Esophagus muscularis mucosa (tissue), 4 donors: Measurements from ENCODE around the gene GRIK5. TPM values are rescaled to one million over a fixed set of nuclear protein-coding genes. Genes with fewer than 3 reads are reported as not detected.

Source experiments
- DNase-seq: peaks from one replicate; pipeline ENCODE4 v3.0.0-alpha.2; 2017; ENCODE audit errors: extremely low spot score
- H3K27ac ChIP-seq, 4 donors: fragments of 200-600 bp; sonication (generic); replicated peaks in 1 of 4; 1 replicate in 3 of 4; 2 replicates in 1 of 4; pipeline ENCODE4 v1.5.1; 2016 to 2019; ENCODE audit warnings: mild to moderate bottlenecking in 1 of 4
- H3K27me3 ChIP-seq, 4 donors: fragments of 200-600 bp; sonication (generic); one replicate each; pipeline versions ENCODE4 v1.5.1 to v1.6.0; 2016 to 2019
- H3K36me3 ChIP-seq, 4 donors: fragments of 200-600 bp; sonication (generic); one replicate each; pipeline ENCODE4 v1.5.1; 2016 to 2019
- H3K4me1 ChIP-seq, 4 donors: fragments of 200-600 bp; sonication (generic); one replicate each; pipeline ENCODE4 v1.5.1; 2016 to 2019
- H3K4me3 ChIP-seq, 4 donors: fragments of 200-600 bp; sonication (generic); 1 replicate in 2 of 4; 2 replicates in 2 of 4; pipeline ENCODE4 v1.5.1; 2016 to 2019; ENCODE audit warnings: mild to moderate bottlenecking in 4 of 4, moderate library complexity in 1 of 4
- H3K9me3 ChIP-seq, 4 donors: fragments of 200-600 bp; sonication (generic); 1 replicate in 3 of 4; 2 replicates in 1 of 4; pipeline ENCODE4 v1.5.1; 2016 to 2019
- EP300 ChIP-seq: sonication (generic); formaldehyde crosslinking; IDR thresholded peaks from one replicate; pipeline ENCODE4 v1.6.1; 2017; ENCODE audit warnings: antibody characterized with exemption
- POLR2A ChIP-seq: fragments of 450-650 bp; IDR thresholded peaks from one replicate; pipeline ENCODE4 v1.6.1; 2017; ENCODE audit warnings: antibody characterized with exemption, moderate library complexity, mild to moderate bottlenecking, low read depth
- POLR2AphosphoS5 ChIP-seq, 2 donors: sonication (generic); formaldehyde crosslinking; IDR thresholded peaks; one replicate each; pipeline ENCODE4 v1.6.1; 2017; ENCODE audit warnings: antibody characterized with exemption in 2 of 2
- WGBS: methylation state at CpG from one replicate; pipeline ENCODE4 v1.1.5; 2018; 5-methylcytosine and 5-hydroxymethylcytosine counted together
- intact Hi-C: fragments of 100-400 bp; cut with DNase I; formaldehyde crosslinking; loops from one replicate; pipeline ENCODE4 v1.15.1; 2023
- total RNA-seq, 4 donors: library from RNA; depleted of rRNA; stranded (reverse); fragments of >200 nt; gene quantifications; one replicate each; pipeline versions ENCODE4 v1.1.0 to v1.2.1, GENCODE V29; 2016
- TF ChIP-seq, protein P1 (sequence below), 3 experiments: fragments of 200-600 bp in 2 of 3; fragments of 450-650 bp in 1 of 3; sonication (generic) in 2 of 3; IDR thresholded peaks; one replicate each; pipeline ENCODE4 v1.5.1; 2017 to 2019; ENCODE audit warnings: antibody characterized with exemption in 3 of 3, mild to moderate bottlenecking in 2 of 3, moderate library complexity in 1 of 3

The GRIK5 gene
- total RNA-seq, 4 donors from 2014 or later, result 8.6 to 27.6 (median 13.8) TPM

DNA sequence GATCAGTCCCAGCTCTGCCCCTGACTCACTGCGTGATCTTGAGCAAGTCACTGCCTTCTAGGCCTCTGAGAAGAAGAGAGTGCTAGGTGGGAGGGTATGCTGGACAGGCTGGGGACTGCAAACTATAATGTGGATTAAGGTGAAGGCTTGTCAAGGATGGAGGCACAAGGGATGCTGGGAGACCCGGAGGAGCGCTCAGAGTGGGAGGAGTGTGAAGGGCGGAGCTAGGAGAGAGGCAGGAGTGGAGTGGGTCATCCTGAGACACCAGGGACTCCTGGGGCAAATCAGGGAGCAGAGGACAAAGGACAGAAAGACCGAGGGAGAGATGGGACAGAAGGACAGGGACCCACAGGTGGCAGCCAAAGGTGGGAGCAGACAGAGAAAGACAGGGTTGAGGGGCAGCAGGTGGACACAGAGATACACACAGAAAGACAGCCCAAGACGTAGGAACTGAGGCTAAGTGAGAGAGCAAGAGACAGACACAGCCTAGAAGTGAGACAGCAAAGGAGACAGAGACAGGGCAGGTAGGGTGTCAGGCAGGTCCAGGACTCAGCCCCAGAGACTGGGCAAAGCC is 2.6 kb downstream of the GRIK5 start:
- H3K27me3 ChIP-seq, result peaks cover 0 to 21% (median 0%) of the 10 kb centered on the region in 4 donors
- peak overlapping the region in 1 of 4 donors; percentile 77 for H3K27ac ChIP-seq
- no peak for DNase-seq
- peaks cover 0 to 36% (median 16%) of the 10 kb centered on the region in 4 donors for H3K36me3 ChIP-seq
- H3K4me3 ChIP-seq, result no peak overlapping the region
- H3K9me3 ChIP-seq, result no peaks in the 10 kb centered on the region
- peaks cover 2 to 43% (median 31%) of the 10 kb centered on the region in 4 donors for H3K4me1 ChIP-seq
- 78% methylated on average over 6 of the region's 6 CpGs for WGBS
- TF ChIP-seq POLR2AphosphoS5 (IDR thresholded peaks at IDR 0.05) (no peak), POLR2A (no peak), EP300 (no peak)
- TF ChIP-seq, protein P1, sequence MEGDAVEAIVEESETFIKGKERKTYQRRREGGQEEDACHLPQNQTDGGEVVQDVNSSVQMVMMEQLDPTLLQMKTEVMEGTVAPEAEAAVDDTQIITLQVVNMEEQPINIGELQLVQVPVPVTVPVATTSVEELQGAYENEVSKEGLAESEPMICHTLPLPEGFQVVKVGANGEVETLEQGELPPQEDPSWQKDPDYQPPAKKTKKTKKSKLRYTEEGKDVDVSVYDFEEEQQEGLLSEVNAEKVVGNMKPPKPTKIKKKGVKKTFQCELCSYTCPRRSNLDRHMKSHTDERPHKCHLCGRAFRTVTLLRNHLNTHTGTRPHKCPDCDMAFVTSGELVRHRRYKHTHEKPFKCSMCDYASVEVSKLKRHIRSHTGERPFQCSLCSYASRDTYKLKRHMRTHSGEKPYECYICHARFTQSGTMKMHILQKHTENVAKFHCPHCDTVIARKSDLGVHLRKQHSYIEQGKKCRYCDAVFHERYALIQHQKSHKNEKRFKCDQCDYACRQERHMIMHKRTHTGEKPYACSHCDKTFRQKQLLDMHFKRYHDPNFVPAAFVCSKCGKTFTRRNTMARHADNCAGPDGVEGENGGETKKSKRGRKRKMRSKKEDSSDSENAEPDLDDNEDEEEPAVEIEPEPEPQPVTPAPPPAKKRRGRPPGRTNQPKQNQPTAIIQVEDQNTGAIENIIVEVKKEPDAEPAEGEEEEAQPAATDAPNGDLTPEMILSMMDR (IDR thresholded peaks at IDR 0.05), result no peak
- intact Hi-C loops, result no loop called here

DNA sequence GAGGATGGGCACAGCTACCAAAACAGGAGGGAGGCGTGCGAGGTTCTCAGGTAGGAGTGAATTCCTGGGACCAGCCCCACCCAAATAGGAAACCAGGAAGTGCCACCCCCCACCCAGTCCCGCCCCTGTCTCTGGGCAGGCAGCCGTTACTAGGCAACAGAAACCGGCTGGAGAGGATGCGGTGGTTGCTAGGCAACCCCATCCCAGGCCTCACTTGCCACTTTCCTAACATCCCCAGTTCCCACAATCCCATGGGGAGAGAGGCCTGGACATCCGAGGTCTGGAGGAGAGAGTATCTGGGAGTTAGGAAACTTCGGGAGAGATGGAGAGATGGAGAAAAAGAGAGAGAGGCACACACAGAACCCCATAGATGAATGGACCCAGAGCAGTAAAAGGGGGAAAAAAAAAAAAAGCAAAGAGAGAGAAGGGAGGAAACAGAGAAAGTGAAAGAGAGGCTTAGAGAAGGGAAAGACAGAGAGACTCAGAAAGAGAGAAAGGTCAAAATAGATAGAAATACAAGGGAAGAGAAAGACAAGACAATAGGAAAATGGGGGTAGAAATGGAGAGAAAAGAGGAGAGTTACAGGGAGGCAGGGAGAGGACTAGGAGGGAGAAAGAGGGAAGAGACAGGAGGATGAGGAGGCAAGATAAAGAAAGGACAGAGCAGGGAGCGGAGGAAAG is 3.8 kb downstream of the GRIK5 start:
- Histone ChIP-seq H3K4me1 (peaks cover 2 to 43% (median 31%) of the 10 kb centered on the region in 4 donors), H3K27me3 (peaks cover 0 to 21% (median 0%) of the 10 kb centered on the region in 4 donors), H3K4me3 (no peak overlapping the region), H3K27ac (no peak overlapping the region), H3K36me3 (peaks cover 0 to 48% (median 18%) of the 10 kb centered on the region in 4 donors), H3K9me3 (no peaks in the 10 kb centered on the region)
- 60% methylated on average over 8 of the region's 9 CpGs for WGBS
- no peak for TF ChIP-seq POLR2A
- TF ChIP-seq POLR2AphosphoS5 (IDR thresholded peaks at IDR 0.05), result no peak
- TF ChIP-seq EP300, result no peak
- TF ChIP-seq, protein P1 (IDR thresholded peaks at IDR 0.05), result no peak
- no peak for DNase-seq
- intact Hi-C loops, result no loop called here

DNA sequence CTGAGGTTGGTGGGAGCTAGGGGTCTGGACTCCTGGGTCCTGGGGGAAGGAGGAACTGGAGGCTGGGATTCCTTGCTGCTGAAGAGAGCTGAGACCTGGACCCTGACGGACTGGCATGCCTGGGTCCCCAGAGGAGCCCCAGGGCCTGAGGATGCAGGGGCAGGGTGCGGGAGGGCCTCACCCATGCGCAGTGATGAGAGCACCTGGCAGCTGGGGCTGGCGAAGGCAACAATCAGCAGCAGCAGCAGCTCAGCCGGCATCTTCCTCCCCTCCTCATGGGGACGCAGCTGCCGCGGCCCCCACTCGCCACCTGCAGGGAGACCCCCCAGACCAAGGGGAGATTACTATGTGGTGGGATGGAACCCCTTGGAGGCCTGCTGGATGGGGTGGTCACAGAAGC is 4.5 kb downstream of the GRIK5 start:
- no peak for DNase-seq
- Histone ChIP-seq H3K27me3 (peaks cover 0 to 21% (median 0%) of the 10 kb centered on the region in 4 donors), H3K4me1 (peaks cover 2 to 39% (median 27%) of the 10 kb centered on the region in 4 donors), H3K9me3 (no peaks in the 10 kb centered on the region), H3K36me3 (peaks cover 0 to 52% (median 18%) of the 10 kb centered on the region in 4 donors), H3K4me3 (no peak overlapping the region), H3K27ac (no peak overlapping the region)
- intact Hi-C loops, result no loop called here
- no CpG with 5 or more reads among the region's 9 CpGs for WGBS
- no peak for TF ChIP-seq EP300
- no peak for TF ChIP-seq POLR2AphosphoS5 (IDR thresholded peaks at IDR 0.05)
- TF ChIP-seq, protein P1 (IDR thresholded peaks at IDR 0.05), result no peak

DNA sequence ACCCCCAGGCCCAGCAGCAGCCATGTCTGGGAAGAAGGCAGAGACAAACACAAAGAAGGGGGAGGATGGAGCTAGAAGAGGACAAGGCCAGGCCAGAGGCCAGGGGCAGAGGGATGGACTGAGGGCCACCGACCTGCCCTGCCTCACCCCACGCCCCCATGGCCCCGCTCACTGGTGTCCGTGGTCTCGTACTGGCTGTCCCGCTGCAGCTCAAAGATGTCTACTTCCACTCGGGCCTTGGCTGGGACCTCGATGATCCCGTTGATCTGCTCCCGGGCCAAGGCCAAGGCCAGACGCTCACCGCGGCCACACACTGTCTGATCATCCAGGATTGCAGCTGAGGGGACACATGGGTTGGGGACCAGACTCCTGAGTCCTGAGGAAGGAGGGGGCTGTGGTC is 5.0 kb downstream of the GRIK5 start:
- 93% methylated on average over 4 of the region's 13 CpGs for WGBS
- intact Hi-C loops, result no loop called here
- TF ChIP-seq POLR2AphosphoS5 (IDR thresholded peaks at IDR 0.05) (no peak), EP300 (no peak), POLR2A (no peak)
- TF ChIP-seq, protein P1 (IDR thresholded peaks at IDR 0.05), result no peak
- Histone ChIP-seq H3K27me3 (peaks cover 0 to 21% (median 0%) of the 10 kb centered on the region in 4 donors), H3K9me3 (no peaks in the 10 kb centered on the region), H3K4me3 (no peak overlapping the region), H3K27ac (no peak overlapping the region), H3K36me3 (peaks cover 0 to 56% (median 18%) of the 10 kb centered on the region in 4 donors), H3K4me1 (peaks cover 0 to 34% (median 23%) of the 10 kb centered on the region in 4 donors)
- no peak for DNase-seq
